PFSK-1 (cell line): ENCODE results near the gene ADAM12.

ENCODE experiments used
- FOXP2 ChIP-seq: optimal IDR thresholded peaks from 2 replicates; pipeline ENCODE3; 2011; ENCODE audit warnings: borderline replicate concordance, control low read depth, inconsistent platforms; ENCODE audit not compliant: insufficient read depth; ENCODE audit errors: extremely low read length, extremely low read depth
- POLR2AphosphoS5 ChIP-seq: IDR thresholded peaks from 2 replicates; pipeline ENCODE4 v1.6.1; 2012; ENCODE audit warnings: low read depth, mild to moderate bottlenecking, control low read depth, low read length, moderate library complexity
- SIN3A ChIP-seq: IDR thresholded peaks from 2 replicates; pipeline ENCODE4 v1.6.1; 2012; ENCODE audit warnings: mild to moderate bottlenecking, low read length, moderate library complexity, borderline replicate concordance; ENCODE audit not compliant: insufficient read depth
- TAF1 ChIP-seq: IDR thresholded peaks from 2 replicates; pipeline ENCODE4 v1.6.1; 2012; ENCODE audit warnings: low read length, control low read depth, borderline replicate concordance; ENCODE audit not compliant: insufficient read depth
- TF ChIP-seq, protein P1 (sequence below), 2 experiments: IDR thresholded peaks; 2 replicates each; pipeline versions ENCODE4 v1.6.1 to v1.8.0; 2011 to 2012; ENCODE audit warnings: low read depth in 2 of 2, low read length in 2 of 2, control low read depth in 1 of 2, inconsistent platforms in 1 of 2, mild to moderate bottlenecking in 1 of 2, moderate library complexity in 1 of 2; ENCODE audit not compliant: insufficient read depth in 1 of 2

DNA sequence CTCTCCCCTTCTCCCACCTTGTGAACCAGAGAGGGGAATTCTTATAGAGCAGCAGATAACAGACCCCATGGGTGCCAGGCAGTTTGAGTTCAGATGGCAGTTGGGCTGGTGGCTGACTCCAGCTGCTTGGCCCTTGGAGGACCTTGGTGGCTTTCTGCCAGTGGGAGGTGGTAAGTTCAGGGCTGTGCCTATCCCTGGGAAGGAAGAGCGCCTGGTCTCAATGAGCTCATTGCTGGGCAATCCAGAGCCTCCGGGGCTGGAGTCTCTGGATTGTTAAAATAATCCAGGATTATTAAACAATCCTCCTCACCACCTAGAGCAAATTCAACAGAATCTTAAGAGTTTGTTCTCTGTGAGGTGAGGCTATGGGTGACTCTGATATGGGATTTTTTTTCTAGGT, 386.7 kb downstream of the ADAM12 start:
- TF ChIP-seq POLR2AphosphoS5 (no peak), SIN3A (no peak), TAF1 (no peak), FOXP2 (no peak)
- TF ChIP-seq, protein P1, sequence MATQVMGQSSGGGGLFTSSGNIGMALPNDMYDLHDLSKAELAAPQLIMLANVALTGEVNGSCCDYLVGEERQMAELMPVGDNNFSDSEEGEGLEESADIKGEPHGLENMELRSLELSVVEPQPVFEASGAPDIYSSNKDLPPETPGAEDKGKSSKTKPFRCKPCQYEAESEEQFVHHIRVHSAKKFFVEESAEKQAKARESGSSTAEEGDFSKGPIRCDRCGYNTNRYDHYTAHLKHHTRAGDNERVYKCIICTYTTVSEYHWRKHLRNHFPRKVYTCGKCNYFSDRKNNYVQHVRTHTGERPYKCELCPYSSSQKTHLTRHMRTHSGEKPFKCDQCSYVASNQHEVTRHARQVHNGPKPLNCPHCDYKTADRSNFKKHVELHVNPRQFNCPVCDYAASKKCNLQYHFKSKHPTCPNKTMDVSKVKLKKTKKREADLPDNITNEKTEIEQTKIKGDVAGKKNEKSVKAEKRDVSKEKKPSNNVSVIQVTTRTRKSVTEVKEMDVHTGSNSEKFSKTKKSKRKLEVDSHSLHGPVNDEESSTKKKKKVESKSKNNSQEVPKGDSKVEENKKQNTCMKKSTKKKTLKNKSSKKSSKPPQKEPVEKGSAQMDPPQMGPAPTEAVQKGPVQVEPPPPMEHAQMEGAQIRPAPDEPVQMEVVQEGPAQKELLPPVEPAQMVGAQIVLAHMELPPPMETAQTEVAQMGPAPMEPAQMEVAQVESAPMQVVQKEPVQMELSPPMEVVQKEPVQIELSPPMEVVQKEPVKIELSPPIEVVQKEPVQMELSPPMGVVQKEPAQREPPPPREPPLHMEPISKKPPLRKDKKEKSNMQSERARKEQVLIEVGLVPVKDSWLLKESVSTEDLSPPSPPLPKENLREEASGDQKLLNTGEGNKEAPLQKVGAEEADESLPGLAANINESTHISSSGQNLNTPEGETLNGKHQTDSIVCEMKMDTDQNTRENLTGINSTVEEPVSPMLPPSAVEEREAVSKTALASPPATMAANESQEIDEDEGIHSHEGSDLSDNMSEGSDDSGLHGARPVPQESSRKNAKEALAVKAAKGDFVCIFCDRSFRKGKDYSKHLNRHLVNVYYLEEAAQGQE (IDR thresholded peaks at IDR 0.05; ENCODE audit: insufficient read depth in 1 of 2, low read depth in 2 of 2, low read length in 2 of 2): no peak
